HCT116 (cell line): ENCODE measurements around the gene GRK1. TPM values are rescaled to one million over a fixed set of nuclear protein-coding genes. Genes with fewer than 3 reads are reported as not detected.

Experiments used
- ATAC-seq: fragments of 200-7000 bp; cut with Tn5 transposase; 2 replicates; pipeline ENCODE4 v1.9.1; 2020; ENCODE audit warnings: mild to moderate bottlenecking, moderate library complexity
- BruUV-seq: library from RNA; stranded (reverse); fragments of 400-500 nt; replicated peaks from 2 replicates; lab custom pipeline; 2021; lab: Mats Ljungman, UMichigan
- CTCF ChIA-PET: fragments of 300-600 bp; sonication (Branson Sonifier 250); formaldehyde crosslinking; loops from one replicate; lab custom pipeline; 2021; ENCODE audit warnings: antibody characterized with exemption; lab: Charles Lee
- POLR2A ChIA-PET: fragments of 300-600, 350-600 bp; sonication (Branson Sonifier 250); formaldehyde crosslinking; loops from one replicate; lab custom pipeline; 2021; ENCODE audit warnings: antibody characterized with exemption; lab: Charles Lee
- RAD21 ChIA-PET, 2 experiments: fragments of 300-600 bp; sonication (Branson Sonifier 250); formaldehyde crosslinking; loops; one replicate each; lab custom pipeline; 2023; ENCODE audit warnings: low total read pairs in 2 of 2; ENCODE audit not compliant: uncharacterized antibody in 2 of 2, unreplicated experiment in 2 of 2, low non-redundant PET in 1 of 2; lab: Charles Lee
- DNase-seq: peaks from one replicate; pipeline ENCODE4 v3.0.0-alpha.2; 2010; ENCODE audit warnings: low read depth, low spot score
- H2AFZ ChIP-seq: fragments of 200-600 bp; shearing (Covaris generic), sonication (generic); 2 replicates; pipeline ENCODE4 v1.6.1; 2017; ENCODE audit warnings: low read depth, mixed run types, mixed read lengths, antibody characterized with exemption, low read length; ENCODE audit not compliant: poor library complexity, severe bottlenecking
- H3K27ac ChIP-seq: 2 replicates; pipeline ENCODE4 v1.5.1; 2012; ENCODE audit warnings: low read depth, low read length
- H3K27me3 ChIP-seq: fragments of 200-600 bp; sonication (generic); 2 replicates; pipeline ENCODE4 v1.6.1; 2016; ENCODE audit warnings: mixed run types, low read length, mixed read lengths; ENCODE audit not compliant: insufficient read depth
- H3K36me3 ChIP-seq, 2 experiments: fragments of 200-500 bp in 1 of 2; fragments of 200-600 bp in 1 of 2; sonication (Bioruptor generic) in 1 of 2; sonication (generic) in 1 of 2; 2 replicates each; pipeline versions ENCODE4 v1.5.1 to v1.6.1; 2014 to 2016; ENCODE audit warnings: low read length in 2 of 2, inconsistent platforms in 1 of 2, mixed read lengths in 1 of 2, mixed run types in 1 of 2; ENCODE audit not compliant: insufficient read depth in 2 of 2, control insufficient read depth in 1 of 2
- H3K4me1 ChIP-seq, 2 experiments: fragments of 200-600 bp in 1 of 2; sonication (generic) in 1 of 2; 2 replicates each; pipeline versions ENCODE4 v1.5.1 to v1.6.1; 2012 to 2017; ENCODE audit warnings: low read length in 2 of 2, inconsistent platforms in 1 of 2, mild to moderate bottlenecking in 1 of 2, mixed read lengths in 1 of 2, mixed run types in 1 of 2, moderate library complexity in 1 of 2; ENCODE audit not compliant: insufficient read depth in 2 of 2, control insufficient read depth in 1 of 2
- H3K4me2 ChIP-seq: fragments of 200-600 bp; sonication (generic); 2 replicates; pipeline ENCODE4 v1.6.1; 2017; ENCODE audit warnings: mixed run types, low read length, mixed read lengths
- H3K4me3 ChIP-seq, 2 experiments: fragments of 200-600 bp in 1 of 2; sonication (generic) in 1 of 2; replicated peaks in 1 of 2; 2 replicates each; pipeline ENCODE4 v1.5.1; 2011 to 2016; ENCODE audit warnings: low read length in 2 of 2, control low read depth in 1 of 2, low read depth in 1 of 2, mild to moderate bottlenecking in 1 of 2, mixed read lengths in 1 of 2, mixed run types in 1 of 2
- H3K79me2 ChIP-seq: fragments of 200-600 bp; sonication (generic); 2 replicates; pipeline ENCODE4 v1.6.1; 2017; ENCODE audit warnings: mild to moderate bottlenecking, mixed run types, low read length, moderate library complexity, mixed read lengths; ENCODE audit not compliant: insufficient read depth
- H3K9ac ChIP-seq: fragments of 200-600 bp; sonication (generic); 2 replicates; pipeline ENCODE4 v1.6.1; 2016; ENCODE audit warnings: low read length, mixed read lengths
- H3K9me2 ChIP-seq: fragments of 200-600 bp; sonication (generic), shearing (Covaris generic); 2 replicates; pipeline ENCODE4 v1.6.1; 2017; ENCODE audit warnings: mixed run types, mild to moderate bottlenecking, moderate library complexity; ENCODE audit not compliant: insufficient read depth
- H3K9me3 ChIP-seq, 2 experiments: fragments of 200-500 bp in 1 of 2; fragments of 200-600 bp in 1 of 2; sonication (Bioruptor generic) in 1 of 2; sonication (generic) in 1 of 2; 2 replicates each; pipeline ENCODE4 v1.6.1; 2014 to 2017; ENCODE audit warnings: low read length in 2 of 2, mixed read lengths in 2 of 2, inconsistent platforms in 1 of 2, low read depth in 1 of 2, mild to moderate bottlenecking in 1 of 2, mixed run types in 1 of 2, moderate library complexity in 1 of 2; ENCODE audit not compliant: control insufficient read depth in 1 of 2, insufficient read depth in 1 of 2
- H4K20me1 ChIP-seq: fragments of 200-600 bp; sonication (generic), shearing (Covaris generic); 2 replicates; pipeline ENCODE4 v1.6.1; 2017; ENCODE audit warnings: mixed run types, mild to moderate bottlenecking, moderate library complexity; ENCODE audit not compliant: insufficient read depth
- ATF3 ChIP-seq: IDR thresholded peaks from 2 replicates; pipeline ENCODE4 v1.6.1; 2012
- CBX3 ChIP-seq: IDR thresholded peaks from 2 replicates; pipeline ENCODE4 v1.6.1; 2012; ENCODE audit warnings: low read depth
- CEBPB ChIP-seq: IDR thresholded peaks from 2 replicates; pipeline ENCODE4 v1.6.1; 2012; ENCODE audit warnings: low read depth
- CTCF ChIP-seq, 3 experiments: fragments of 200-600 bp in 1 of 3; sonication (generic) in 1 of 3; IDR thresholded peaks in 2 of 3; conservative IDR thresholded peaks in 1 of 3; 2 replicates each; pipeline ENCODE4 v1.5.1; 2012 to 2017; ENCODE audit warnings: low read depth in 2 of 3, low read length in 2 of 3, antibody characterized with exemption in 1 of 3, borderline replicate concordance in 1 of 3, control low read depth in 1 of 3, mild to moderate bottlenecking in 1 of 3, mixed read lengths in 1 of 3, mixed run types in 1 of 3, moderate library complexity in 1 of 3; ENCODE audit not compliant: insufficient read depth in 1 of 3
- EGR1 ChIP-seq: IDR thresholded peaks from 2 replicates; pipeline ENCODE4 v1.6.1; 2012; ENCODE audit warnings: low read depth
- EZH2 ChIP-seq: fragments of 200-600 bp; sonication (generic); IDR thresholded peaks from 2 replicates; pipeline ENCODE4 v1.6.1; 2017; ENCODE audit warnings: antibody characterized with exemption, mixed run types
- EZH2phosphoT487 ChIP-seq: fragments of 200-600 bp; IDR thresholded peaks from 2 replicates; pipeline ENCODE4 v1.6.1; 2018; ENCODE audit warnings: antibody characterized with exemption, borderline replicate concordance
- FOSL1 ChIP-seq: IDR thresholded peaks from 2 replicates; pipeline ENCODE4 v1.6.1; 2012; ENCODE audit warnings: low read depth
- JUND ChIP-seq: IDR thresholded peaks from 2 replicates; pipeline ENCODE4 v1.6.1; 2012
- MAX ChIP-seq: IDR thresholded peaks from 2 replicates; pipeline ENCODE4 v1.6.1; 2012
- POLR2A ChIP-seq: IDR thresholded peaks from 2 replicates; pipeline ENCODE4 v1.7.0; 2011; ENCODE audit warnings: borderline replicate concordance; ENCODE audit not compliant: insufficient read depth, insufficient read length; ENCODE audit errors: extremely low read depth
- POLR2AphosphoS5 ChIP-seq: IDR thresholded peaks from 2 replicates; pipeline ENCODE4 v1.6.1; 2011; ENCODE audit warnings: mild to moderate bottlenecking, low read depth, low read length, moderate library complexity
- RAD21 ChIP-seq: IDR thresholded peaks from 2 replicates; pipeline ENCODE4 v1.6.1; 2012; ENCODE audit warnings: low read depth, mild to moderate bottlenecking
- SP1 ChIP-seq: IDR thresholded peaks from 2 replicates; pipeline ENCODE4 v1.6.1; 2012; ENCODE audit warnings: low read depth
- TCF7L2 ChIP-seq: IDR thresholded peaks from 2 replicates; pipeline ENCODE4 v1.7.0; 2011; ENCODE audit warnings: borderline replicate concordance, inconsistent platforms; ENCODE audit not compliant: insufficient read depth, insufficient read length; ENCODE audit errors: extremely low read depth
- ZNF274 ChIP-seq: fragments of 200-500 bp; sonication (Bioruptor generic); IDR thresholded peaks from 2 replicates; pipeline ENCODE4 v1.6.1; 2014; ENCODE audit warnings: mild to moderate bottlenecking, low read depth, low read length, inconsistent platforms
- intact Hi-C: fragments of 100-400 bp; cut with micrococcal nuclease; formaldehyde crosslinking; loops from 2 replicates; pipeline ENCODE4 v1.10.0; 2022
- total RNA-seq: library from RNA; stranded (reverse); gene quantifications from one replicate; pipeline ENCODE4 v1.2.1, GENCODE V29; 2021; ENCODE audit not compliant: unreplicated experiment

Gene GRK1
- total RNA-seq, 1 experiment from 2014 or later: not detected

GRCh38 chr13:113748862-113749451, 81.9 kb downstream of the GRK1 start:
- Histone ChIP-seq H3K9ac (no peak overlapping the region), H3K4me2 (no peak overlapping the region), H3K4me1 (no peaks in the 10 kb centered on the region), H3K9me2 (no peaks in the 10 kb centered on the region), H2AFZ (no peak overlapping the region), H3K4me3 (no peak overlapping the region), H3K79me2 (no peaks in the 10 kb centered on the region), H3K9me3 (peaks cover 0 to 8% of the 10 kb centered on the region in 2 experiments; a peak in 1 of 4 replicates), H4K20me1 (no peaks in the 10 kb centered on the region), H3K36me3 (no peaks in the 10 kb centered on the region), H3K27ac (no peak overlapping the region), H3K27me3 (no peaks in the 10 kb centered on the region)
- intact Hi-C loops: no loop called here
- ChIA-PET RAD21 (no interaction called here), CTCF (no interaction called here), POLR2A (no interaction called here)
- no TSS peak for BruUV-seq
- ATAC-seq: no peak
- TF ChIP-seq CBX3: no peak
- TF ChIP-seq JUND: no peak
- TF ChIP-seq EGR1: no peak
- no peak for TF ChIP-seq FOSL1
- TF ChIP-seq MAX: no peak
- TF ChIP-seq TCF7L2: no peak
- no peak for TF ChIP-seq POLR2A
- TF ChIP-seq ZNF274: no peak
- no peak for TF ChIP-seq EZH2
- TF ChIP-seq SP1: no peak
- TF ChIP-seq ATF3: no peak
- TF ChIP-seq POLR2AphosphoS5: no peak
- no peak for TF ChIP-seq RAD21
- no peak for TF ChIP-seq CEBPB
- TF ChIP-seq CTCF (IDR thresholded peaks at IDR 0.05 in 2 of 3, conservative IDR thresholded peaks at IDR 0.05 in 1 of 3; ENCODE audit: borderline replicate concordance in 1 of 3, insufficient read depth in 1 of 3, low read depth in 2 of 3, low read length in 2 of 3): no peak
- TF ChIP-seq EZH2phosphoT487: no peak
- no peak for DNase-seq
